HL-60 (cell line): ENCODE measurements around the gene CYSLTR1.

Experiments used
- DNase-seq, 2 experiments: peaks; one replicate each; pipeline ENCODE4 v3.0.0-alpha.2; 2010 to 2020; ENCODE audit warnings: low read depth in 1 of 2, low spot score in 1 of 2
- H3K27ac ChIP-seq: fragments of 250-450 bp; sonication (Bioruptor Pico); replicated peaks from 2 replicates; pipeline ENCODE4 v1.5.1; 2020; ENCODE audit warnings: mild to moderate bottlenecking, moderate library complexity
- H3K27me3 ChIP-seq: fragments of 250-450 bp; sonication (Bioruptor Pico); 2 replicates; pipeline ENCODE4 v1.5.1; 2021; ENCODE audit warnings: mild to moderate bottlenecking, moderate library complexity; ENCODE audit not compliant: insufficient read depth, poor library complexity, severe bottlenecking
- H3K4me3 ChIP-seq: replicated peaks from 2 replicates; pipeline ENCODE4 v1.5.1; 2011; ENCODE audit warnings: mild to moderate bottlenecking, control low read depth, low read length; ENCODE audit not compliant: insufficient read depth
- GABPA ChIP-seq: IDR thresholded peaks from 2 replicates; pipeline ENCODE4 v1.6.1; 2012; ENCODE audit warnings: low read depth
- POLR2AphosphoS5 ChIP-seq: IDR thresholded peaks from 2 replicates; pipeline ENCODE4 v1.6.1; 2012; ENCODE audit warnings: low read depth
- SPI1 ChIP-seq: IDR thresholded peaks from 2 replicates; pipeline ENCODE4 v1.6.1; 2012; ENCODE audit warnings: low read depth, mild to moderate bottlenecking, borderline replicate concordance
- long read RNA-seq: library from polyadenylated mRNA; unstranded; transcript quantifications from one replicate; pipeline ENCODE4 v2.0.0, GENCODE V29; 2020
- TF ChIP-seq, protein P1 (sequence below): IDR thresholded peaks from 2 replicates; pipeline ENCODE4 v1.6.1; 2012; ENCODE audit warnings: low read depth; ENCODE audit not compliant: insufficient replicate concordance
- TF ChIP-seq, protein P2 (sequence below): IDR thresholded peaks from one replicate; pipeline ENCODE4 v1.5.1; 2011; ENCODE audit warnings: low read length, control low read depth, inconsistent platforms; ENCODE audit not compliant: insufficient read depth

Gene CYSLTR1
- long read RNA-seq, transcript CYSLTR1-201 (3 exons, 2,576 nt): major isoform, 29 of 37 reads
- long read RNA-seq, partial matches to known transcripts: 5 of 37 reads
- long read RNA-seq, other reads (novel, unspliced or antisense): 2 of 37 reads

- Histone ChIP-seq H3K27me3 (no peaks in the 10 kb centered on the region), H3K4me3 (peak within 1 kb of the TSS; percentile 51), H3K27ac (peak within 1 kb of the TSS; percentile 75)
- DNase-seq: peak; percentile 29 to 87
- TF ChIP-seq SPI1 (peak; percentile 15; the same call in 1 of the 2 replicates), GABPA (no peak), POLR2AphosphoS5 (no peak)
- TF ChIP-seq, protein P1, sequence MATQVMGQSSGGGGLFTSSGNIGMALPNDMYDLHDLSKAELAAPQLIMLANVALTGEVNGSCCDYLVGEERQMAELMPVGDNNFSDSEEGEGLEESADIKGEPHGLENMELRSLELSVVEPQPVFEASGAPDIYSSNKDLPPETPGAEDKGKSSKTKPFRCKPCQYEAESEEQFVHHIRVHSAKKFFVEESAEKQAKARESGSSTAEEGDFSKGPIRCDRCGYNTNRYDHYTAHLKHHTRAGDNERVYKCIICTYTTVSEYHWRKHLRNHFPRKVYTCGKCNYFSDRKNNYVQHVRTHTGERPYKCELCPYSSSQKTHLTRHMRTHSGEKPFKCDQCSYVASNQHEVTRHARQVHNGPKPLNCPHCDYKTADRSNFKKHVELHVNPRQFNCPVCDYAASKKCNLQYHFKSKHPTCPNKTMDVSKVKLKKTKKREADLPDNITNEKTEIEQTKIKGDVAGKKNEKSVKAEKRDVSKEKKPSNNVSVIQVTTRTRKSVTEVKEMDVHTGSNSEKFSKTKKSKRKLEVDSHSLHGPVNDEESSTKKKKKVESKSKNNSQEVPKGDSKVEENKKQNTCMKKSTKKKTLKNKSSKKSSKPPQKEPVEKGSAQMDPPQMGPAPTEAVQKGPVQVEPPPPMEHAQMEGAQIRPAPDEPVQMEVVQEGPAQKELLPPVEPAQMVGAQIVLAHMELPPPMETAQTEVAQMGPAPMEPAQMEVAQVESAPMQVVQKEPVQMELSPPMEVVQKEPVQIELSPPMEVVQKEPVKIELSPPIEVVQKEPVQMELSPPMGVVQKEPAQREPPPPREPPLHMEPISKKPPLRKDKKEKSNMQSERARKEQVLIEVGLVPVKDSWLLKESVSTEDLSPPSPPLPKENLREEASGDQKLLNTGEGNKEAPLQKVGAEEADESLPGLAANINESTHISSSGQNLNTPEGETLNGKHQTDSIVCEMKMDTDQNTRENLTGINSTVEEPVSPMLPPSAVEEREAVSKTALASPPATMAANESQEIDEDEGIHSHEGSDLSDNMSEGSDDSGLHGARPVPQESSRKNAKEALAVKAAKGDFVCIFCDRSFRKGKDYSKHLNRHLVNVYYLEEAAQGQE: no peak
Measured at GRCh38 chrX:78327370-78328086, at the start of gene CYSLTR1. TSS of gene CYSLTR1 (minus strand) at chrX:78327611. CDS start at chrX:78273746, 53,865 bp downstream.

GRCh38 chrX:78377186-78377585, 49.8 kb upstream of the CYSLTR1 start:
- DNase-seq: no peak
- no peak overlapping the region for H3K4me3 ChIP-seq
- H3K27me3 ChIP-seq: no peaks in the 10 kb centered on the region
- H3K27ac ChIP-seq: no peak overlapping the region
- TF ChIP-seq, protein P1: no peak
- TF ChIP-seq, protein P2, sequence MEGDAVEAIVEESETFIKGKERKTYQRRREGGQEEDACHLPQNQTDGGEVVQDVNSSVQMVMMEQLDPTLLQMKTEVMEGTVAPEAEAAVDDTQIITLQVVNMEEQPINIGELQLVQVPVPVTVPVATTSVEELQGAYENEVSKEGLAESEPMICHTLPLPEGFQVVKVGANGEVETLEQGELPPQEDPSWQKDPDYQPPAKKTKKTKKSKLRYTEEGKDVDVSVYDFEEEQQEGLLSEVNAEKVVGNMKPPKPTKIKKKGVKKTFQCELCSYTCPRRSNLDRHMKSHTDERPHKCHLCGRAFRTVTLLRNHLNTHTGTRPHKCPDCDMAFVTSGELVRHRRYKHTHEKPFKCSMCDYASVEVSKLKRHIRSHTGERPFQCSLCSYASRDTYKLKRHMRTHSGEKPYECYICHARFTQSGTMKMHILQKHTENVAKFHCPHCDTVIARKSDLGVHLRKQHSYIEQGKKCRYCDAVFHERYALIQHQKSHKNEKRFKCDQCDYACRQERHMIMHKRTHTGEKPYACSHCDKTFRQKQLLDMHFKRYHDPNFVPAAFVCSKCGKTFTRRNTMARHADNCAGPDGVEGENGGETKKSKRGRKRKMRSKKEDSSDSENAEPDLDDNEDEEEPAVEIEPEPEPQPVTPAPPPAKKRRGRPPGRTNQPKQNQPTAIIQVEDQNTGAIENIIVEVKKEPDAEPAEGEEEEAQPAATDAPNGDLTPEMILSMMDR: no peak
- TF ChIP-seq GABPA: no peak
- TF ChIP-seq POLR2AphosphoS5: no peak
- TF ChIP-seq SPI1: no peak

- no peak overlapping the region for H3K27ac ChIP-seq
- no peak overlapping the region for H3K4me3 ChIP-seq
- peak; percentile 26 to 28 for DNase-seq
- TF ChIP-seq, protein P2: no peak
- TF ChIP-seq, protein P1: no peak
- TF ChIP-seq GABPA (no peak), SPI1 (no peak), POLR2AphosphoS5 (no peak)
- no peaks in the 10 kb centered on the region for H3K27me3 ChIP-seq
Measured at GRCh38 chrX:78375894-78376293, 48.5 kb upstream of the CYSLTR1 start.
